Astrocyte (in vitro differentiated cells and primary cell): ENCODE results near the gene NTM. TPM values are rescaled to one million over a fixed set of nuclear protein-coding genes. Genes with fewer than 3 reads are reported as not detected.

Source experiments
- DNase-seq: peaks from one replicate; pipeline ENCODE4 v3.0.0-alpha.2; 2010; ENCODE audit warnings: low read depth
- FAIRE-seq: peaks from 2 replicates; lab custom pipeline; 2011; peaks lifted over from hg19 to GRCh38; lab: Jason Lieb, UNC
- H2AFZ ChIP-seq: 2 replicates; pipeline ENCODE4 v1.6.0; 2012; ENCODE audit warnings: low read depth, low read length, inconsistent platforms
- H3K27ac ChIP-seq: 2 replicates; pipeline ENCODE4 v1.5.1; 2011; ENCODE audit warnings: low read depth, low read length, inconsistent platforms
- H3K27me3 ChIP-seq: 2 replicates; pipeline ENCODE4 v1.6.0; 2011; ENCODE audit warnings: low read length, inconsistent platforms; ENCODE audit not compliant: insufficient read depth
- H3K36me3 ChIP-seq: 2 replicates; pipeline ENCODE4 v1.5.1; 2011; ENCODE audit warnings: low read length, inconsistent platforms; ENCODE audit not compliant: insufficient read depth
- H3K4me1 ChIP-seq: 2 replicates; pipeline ENCODE4 v1.5.1; 2011; ENCODE audit warnings: low read length, inconsistent platforms; ENCODE audit not compliant: insufficient read depth
- H3K4me2 ChIP-seq: 2 replicates; pipeline ENCODE4 v1.6.0; 2012; ENCODE audit warnings: low read length, inconsistent platforms
- H3K4me3 ChIP-seq: 2 replicates; pipeline ENCODE4 v1.5.1; 2011; ENCODE audit warnings: low read depth, mild to moderate bottlenecking, low read length, inconsistent platforms; ENCODE audit not compliant: insufficient read depth
- H3K79me2 ChIP-seq: 2 replicates; pipeline ENCODE4 v1.6.0; 2012; ENCODE audit warnings: mild to moderate bottlenecking, low read length, inconsistent platforms; ENCODE audit not compliant: insufficient read depth
- H3K9ac ChIP-seq: 2 replicates; pipeline ENCODE4 v1.6.0; 2012; ENCODE audit warnings: mild to moderate bottlenecking, low read length, inconsistent platforms
- H3K9me3 ChIP-seq: 2 replicates; pipeline ENCODE4 v1.5.1; 2012; ENCODE audit warnings: low read depth, mild to moderate bottlenecking, low read length, inconsistent platforms; ENCODE audit not compliant: insufficient read depth
- H4K20me1 ChIP-seq: 2 replicates; pipeline ENCODE4 v1.6.0; 2012; ENCODE audit warnings: low read length, inconsistent platforms; ENCODE audit not compliant: insufficient read depth
- H3K27ac Mint-ChIP-seq: one replicate; pipeline ENCODE4 v1.8.0; 2021; ENCODE audit warnings: mild to moderate bottlenecking, mixed read lengths; ENCODE audit not compliant: unreplicated experiment
- H3K27me3 Mint-ChIP-seq: one replicate; pipeline ENCODE4 v1.8.0; 2021; ENCODE audit warnings: low read depth, mixed read lengths; ENCODE audit not compliant: unreplicated experiment
- H3K36me3 Mint-ChIP-seq: one replicate; pipeline ENCODE4 v1.8.0; 2021; ENCODE audit warnings: low read depth, mixed read lengths; ENCODE audit not compliant: unreplicated experiment
- H3K4me1 Mint-ChIP-seq: one replicate; pipeline ENCODE4 v1.8.0; 2021; ENCODE audit warnings: low read depth, mixed read lengths; ENCODE audit not compliant: unreplicated experiment
- H3K4me3 Mint-ChIP-seq: one replicate; pipeline ENCODE4 v1.8.0; 2021; ENCODE audit warnings: mild to moderate bottlenecking, moderate library complexity, mixed read lengths; ENCODE audit not compliant: unreplicated experiment
- H3K9me3 Mint-ChIP-seq: one replicate; pipeline ENCODE4 v1.8.0; 2021; ENCODE audit warnings: mild to moderate bottlenecking, mixed read lengths; ENCODE audit not compliant: unreplicated experiment
- CTCF ChIP-seq: IDR thresholded peaks from 2 replicates; pipeline ENCODE4 v1.5.1; 2011; ENCODE audit warnings: low read depth, mild to moderate bottlenecking, inconsistent platforms, low read length, moderate library complexity; ENCODE audit not compliant: insufficient read depth
- EZH2 ChIP-seq: IDR thresholded peaks from 2 replicates; pipeline ENCODE4 v1.6.1; 2012; ENCODE audit warnings: mild to moderate bottlenecking, low read length, inconsistent platforms; ENCODE audit not compliant: insufficient read depth
- total RNA-seq: library from RNA; stranded (reverse); gene quantifications from 2 replicates; pipeline ENCODE4 v1.2.1, GENCODE V29; 2021

NTM gene
- total RNA-seq, 1 donor from 2014 or later = 98.2 TPM

- H3K27ac Mint-ChIP-seq = no peak overlapping the region
- Histone ChIP-seq H3K4me1 (no peaks in the 10 kb centered on the region), H3K27me3 (no peaks in the 10 kb centered on the region), H3K36me3 (no peaks in the 10 kb centered on the region), H3K27ac (no peak overlapping the region), H4K20me1 (no peaks in the 10 kb centered on the region), H3K9ac (no peak overlapping the region), H3K4me3 (no peak overlapping the region), H3K4me2 (no peak overlapping the region), H3K9me3 (no peaks in the 10 kb centered on the region), H3K79me2 (no peaks in the 10 kb centered on the region), H2AFZ (no peak overlapping the region)
- no peak for FAIRE-seq
- no peak overlapping the region for H3K4me3 Mint-ChIP-seq
- H3K4me1 Mint-ChIP-seq = peaks cover 11% of the 10 kb centered on the region
- no peaks in the 10 kb centered on the region for H3K27me3 Mint-ChIP-seq
- H3K9me3 Mint-ChIP-seq = peaks cover 2% of the 10 kb centered on the region
- no peaks in the 10 kb centered on the region for H3K36me3 Mint-ChIP-seq
- DNase-seq = no peak
- TF ChIP-seq CTCF (no peak), EZH2 (no peak)
Observed at GRCh38 chr11:131629925-131630540, 259.6 kb downstream of the NTM start.

DNA sequence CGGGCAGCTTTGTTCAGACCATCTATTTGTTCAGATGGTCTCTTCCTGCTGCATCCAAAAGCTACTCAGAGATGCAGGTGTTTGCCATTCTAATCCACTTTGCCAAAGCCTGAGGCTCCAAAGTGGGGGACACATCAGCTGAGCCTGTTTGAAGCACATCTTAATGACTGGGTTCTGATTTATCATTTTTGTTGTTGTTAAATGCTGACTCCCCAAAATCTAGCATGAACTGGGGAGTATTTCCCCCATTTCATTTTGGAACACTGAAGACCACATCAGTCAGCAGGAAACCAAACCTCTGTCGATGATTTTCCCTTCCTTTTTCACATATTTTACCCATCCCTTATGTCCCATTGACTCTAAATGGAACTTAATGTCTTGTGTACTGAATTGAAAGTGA lies 262.6 kb downstream of the NTM start:
- H3K4me1 ChIP-seq = no peaks in the 10 kb centered on the region
- no peaks in the 10 kb centered on the region for H3K9me3 ChIP-seq
- no peak overlapping the region for H3K27ac ChIP-seq
- H3K27me3 Mint-ChIP-seq = no peaks in the 10 kb centered on the region
- H3K79me2 ChIP-seq = no peaks in the 10 kb centered on the region
- H3K9ac ChIP-seq = no peak overlapping the region
- H3K27ac Mint-ChIP-seq = no peak overlapping the region
- peaks cover 14% of the 10 kb centered on the region for H3K4me1 Mint-ChIP-seq
- FAIRE-seq (no peak), DNase-seq (no peak)
- no peak overlapping the region for H2AFZ ChIP-seq
- H3K4me2 ChIP-seq = no peak overlapping the region
- H3K4me3 ChIP-seq = no peak overlapping the region
- peaks cover 4% of the 10 kb centered on the region for H3K9me3 Mint-ChIP-seq
- no peaks in the 10 kb centered on the region for H3K36me3 ChIP-seq
- H4K20me1 ChIP-seq = no peaks in the 10 kb centered on the region
- H3K4me3 Mint-ChIP-seq = no peak overlapping the region
- TF ChIP-seq EZH2 (no peak), CTCF (no peak)
- H3K27me3 ChIP-seq = no peaks in the 10 kb centered on the region
- H3K36me3 Mint-ChIP-seq = no peaks in the 10 kb centered on the region

- H3K9ac ChIP-seq = no peak overlapping the region
- peaks cover 16% of the 10 kb centered on the region for H3K4me1 Mint-ChIP-seq
- H4K20me1 ChIP-seq = no peaks in the 10 kb centered on the region
- DNase-seq (no peak), FAIRE-seq (no peak)
- H3K9me3 Mint-ChIP-seq = peaks cover 4% of the 10 kb centered on the region
- H3K4me3 Mint-ChIP-seq = no peak overlapping the region
- H2AFZ ChIP-seq = no peak overlapping the region
- no peaks in the 10 kb centered on the region for H3K4me1 ChIP-seq
- H3K4me3 ChIP-seq = no peak overlapping the region
- H3K27me3 ChIP-seq = no peaks in the 10 kb centered on the region
- H3K27ac Mint-ChIP-seq = no peak overlapping the region
- H3K27ac ChIP-seq = no peak overlapping the region
- no peaks in the 10 kb centered on the region for H3K79me2 ChIP-seq
- H3K36me3 ChIP-seq = no peaks in the 10 kb centered on the region
- no peak overlapping the region for H3K4me2 ChIP-seq
- no peaks in the 10 kb centered on the region for H3K36me3 Mint-ChIP-seq
- TF ChIP-seq CTCF = no peak
- no peak for TF ChIP-seq EZH2
- no peaks in the 10 kb centered on the region for H3K27me3 Mint-ChIP-seq
- no peaks in the 10 kb centered on the region for H3K9me3 ChIP-seq
Observed at GRCh38 chr11:131633921-131634715, 263.7 kb downstream of the NTM start.
